ENCODE results near the gene USP40.

Gene USP40

DNA sequence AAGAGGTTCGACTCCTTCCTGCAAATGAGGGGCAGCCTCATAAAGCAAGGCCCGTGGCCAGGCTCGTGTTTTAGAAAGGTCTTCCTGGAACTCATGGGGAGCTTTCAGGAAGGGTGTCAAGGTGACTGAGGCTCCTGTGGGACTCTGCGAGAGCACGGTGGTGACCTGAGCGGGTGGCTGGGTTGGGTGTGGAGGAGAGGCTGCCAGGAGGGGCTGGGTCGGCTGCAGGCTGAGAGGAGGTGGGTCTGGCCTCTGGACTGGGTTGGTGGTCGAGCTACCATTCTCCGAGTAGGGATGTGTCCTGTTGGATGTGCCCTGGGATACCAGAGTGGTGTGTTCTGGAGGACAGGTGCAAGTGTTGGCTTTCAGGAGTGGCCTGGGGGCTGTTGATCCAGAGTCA lies 125.9 kb downstream of the USP40 start:
- H3K9me3 ChIP-seq (ENCODE audit: control insufficient read depth, insufficient read depth, low read depth, low read length): no peaks in the 10 kb centered on the region
- H3K36me3 ChIP-seq (ENCODE audit: control insufficient read depth in 2 of 2, insufficient read depth in 1 of 2, low read length in 2 of 2): peaks cover 0 to 70% of the 10 kb centered on the region in 2 experiments; a peak in 1 of 3 replicates
- H3K4me1 ChIP-seq (ENCODE audit: control insufficient read depth, insufficient read depth, low read length): no peaks in the 10 kb centered on the region
- ChIA-PET CTCF (interaction anchor here (0.6 kb wide), 1 partner anchor 8 kb away, joined by 3 read pairs; no protein-coding TSS in a partner anchor), POLR2A (no interaction called here)
- TF ChIP-seq ZEB2 (tag by site-specific recombination; IDR thresholded peaks at IDR 0.05) (no peak), EGR2 (tag by site-specific recombination; IDR thresholded peaks at IDR 0.05; ENCODE audit: low read depth) (no peak), HOXD13 (CRISPR knock-in tag; IDR thresholded peaks at IDR 0.05; ENCODE audit: borderline replicate concordance) (no peak), WT1 (tag by site-specific recombination; IDR thresholded peaks at IDR 0.05) (no peak), ZNF133 (tag by site-specific recombination; IDR thresholded peaks at IDR 0.05) (no peak), ZNF23 (tag by site-specific recombination; IDR thresholded peaks at IDR 0.05; ENCODE audit: borderline replicate concordance) (no peak), ZNF707 (tag by site-specific recombination; IDR thresholded peaks at IDR 0.05) (no peak), KLF8 (tag by site-specific recombination; IDR thresholded peaks at IDR 0.05) (no peak), ZNF521 (tag by site-specific recombination; IDR thresholded peaks at IDR 0.05) (no peak), ZNF16 (tag by site-specific recombination; IDR thresholded peaks at IDR 0.05; ENCODE audit: low read depth) (no peak), ZNF121 (tag by site-specific recombination; IDR thresholded peaks at IDR 0.05) (no peak), IKZF3 (tag by site-specific recombination; IDR thresholded peaks at IDR 0.05) (no peak), ZFP69B (tag by site-specific recombination; IDR thresholded peaks at IDR 0.05) (no peak)
- TF ChIP-seq, protein P1, sequence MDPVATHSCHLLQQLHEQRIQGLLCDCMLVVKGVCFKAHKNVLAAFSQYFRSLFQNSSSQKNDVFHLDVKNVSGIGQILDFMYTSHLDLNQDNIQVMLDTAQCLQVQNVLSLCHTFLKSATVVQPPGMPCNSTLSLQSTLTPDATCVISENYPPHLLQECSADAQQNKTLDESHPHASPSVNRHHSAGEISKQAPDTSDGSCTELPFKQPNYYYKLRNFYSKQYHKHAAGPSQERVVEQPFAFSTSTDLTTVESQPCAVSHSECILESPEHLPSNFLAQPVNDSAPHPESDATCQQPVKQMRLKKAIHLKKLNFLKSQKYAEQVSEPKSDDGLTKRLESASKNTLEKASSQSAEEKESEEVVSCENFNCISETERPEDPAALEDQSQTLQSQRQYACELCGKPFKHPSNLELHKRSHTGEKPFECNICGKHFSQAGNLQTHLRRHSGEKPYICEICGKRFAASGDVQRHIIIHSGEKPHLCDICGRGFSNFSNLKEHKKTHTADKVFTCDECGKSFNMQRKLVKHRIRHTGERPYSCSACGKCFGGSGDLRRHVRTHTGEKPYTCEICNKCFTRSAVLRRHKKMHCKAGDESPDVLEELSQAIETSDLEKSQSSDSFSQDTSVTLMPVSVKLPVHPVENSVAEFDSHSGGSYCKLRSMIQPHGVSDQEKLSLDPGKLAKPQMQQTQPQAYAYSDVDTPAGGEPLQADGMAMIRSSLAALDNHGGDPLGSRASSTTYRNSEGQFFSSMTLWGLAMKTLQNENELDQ (tag by site-specific recombination; IDR thresholded peaks at IDR 0.05; ENCODE audit: low read depth): no peak
- TF ChIP-seq, protein P2, sequence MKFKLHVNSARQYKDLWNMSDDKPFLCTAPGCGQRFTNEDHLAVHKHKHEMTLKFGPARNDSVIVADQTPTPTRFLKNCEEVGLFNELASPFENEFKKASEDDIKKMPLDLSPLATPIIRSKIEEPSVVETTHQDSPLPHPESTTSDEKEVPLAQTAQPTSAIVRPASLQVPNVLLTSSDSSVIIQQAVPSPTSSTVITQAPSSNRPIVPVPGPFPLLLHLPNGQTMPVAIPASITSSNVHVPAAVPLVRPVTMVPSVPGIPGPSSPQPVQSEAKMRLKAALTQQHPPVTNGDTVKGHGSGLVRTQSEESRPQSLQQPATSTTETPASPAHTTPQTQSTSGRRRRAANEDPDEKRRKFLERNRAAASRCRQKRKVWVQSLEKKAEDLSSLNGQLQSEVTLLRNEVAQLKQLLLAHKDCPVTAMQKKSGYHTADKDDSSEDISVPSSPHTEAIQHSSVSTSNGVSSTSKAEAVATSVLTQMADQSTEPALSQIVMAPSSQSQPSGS (tag by site-specific recombination; IDR thresholded peaks at IDR 0.05; ENCODE audit: low read depth): no peak
- TF ChIP-seq, protein P3, sequence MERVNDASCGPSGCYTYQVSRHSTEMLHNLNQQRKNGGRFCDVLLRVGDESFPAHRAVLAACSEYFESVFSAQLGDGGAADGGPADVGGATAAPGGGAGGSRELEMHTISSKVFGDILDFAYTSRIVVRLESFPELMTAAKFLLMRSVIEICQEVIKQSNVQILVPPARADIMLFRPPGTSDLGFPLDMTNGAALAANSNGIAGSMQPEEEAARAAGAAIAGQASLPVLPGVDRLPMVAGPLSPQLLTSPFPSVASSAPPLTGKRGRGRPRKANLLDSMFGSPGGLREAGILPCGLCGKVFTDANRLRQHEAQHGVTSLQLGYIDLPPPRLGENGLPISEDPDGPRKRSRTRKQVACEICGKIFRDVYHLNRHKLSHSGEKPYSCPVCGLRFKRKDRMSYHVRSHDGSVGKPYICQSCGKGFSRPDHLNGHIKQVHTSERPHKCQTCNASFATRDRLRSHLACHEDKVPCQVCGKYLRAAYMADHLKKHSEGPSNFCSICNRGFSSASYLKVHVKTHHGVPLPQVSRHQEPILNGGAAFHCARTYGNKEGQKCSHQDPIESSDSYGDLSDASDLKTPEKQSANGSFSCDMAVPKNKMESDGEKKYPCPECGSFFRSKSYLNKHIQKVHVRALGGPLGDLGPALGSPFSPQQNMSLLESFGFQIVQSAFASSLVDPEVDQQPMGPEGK (tag by site-specific recombination; IDR thresholded peaks at IDR 0.05): no peak
- TF ChIP-seq, protein P4, sequence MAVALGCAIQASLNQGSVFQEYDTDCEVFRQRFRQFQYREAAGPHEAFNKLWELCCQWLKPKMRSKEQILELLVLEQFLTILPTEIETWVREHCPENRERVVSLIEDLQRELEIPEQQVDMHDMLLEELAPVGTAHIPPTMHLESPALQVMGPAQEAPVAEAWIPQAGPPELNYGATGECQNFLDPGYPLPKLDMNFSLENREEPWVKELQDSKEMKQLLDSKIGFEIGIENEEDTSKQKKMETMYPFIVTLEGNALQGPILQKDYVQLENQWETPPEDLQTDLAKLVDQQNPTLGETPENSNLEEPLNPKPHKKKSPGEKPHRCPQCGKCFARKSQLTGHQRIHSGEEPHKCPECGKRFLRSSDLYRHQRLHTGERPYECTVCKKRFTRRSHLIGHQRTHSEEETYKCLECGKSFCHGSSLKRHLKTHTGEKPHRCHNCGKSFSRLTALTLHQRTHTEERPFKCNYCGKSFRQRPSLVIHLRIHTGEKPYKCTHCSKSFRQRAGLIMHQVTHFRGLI (tag by site-specific recombination; IDR thresholded peaks at IDR 0.05): no peak
- H3K4me3 ChIP-seq (ENCODE audit: low read depth, low read length): no peak overlapping the region
- no peak overlapping the region for H3K27ac ChIP-seq (ENCODE audit: extremely low read depth, low read depth, low read length)

DNA sequence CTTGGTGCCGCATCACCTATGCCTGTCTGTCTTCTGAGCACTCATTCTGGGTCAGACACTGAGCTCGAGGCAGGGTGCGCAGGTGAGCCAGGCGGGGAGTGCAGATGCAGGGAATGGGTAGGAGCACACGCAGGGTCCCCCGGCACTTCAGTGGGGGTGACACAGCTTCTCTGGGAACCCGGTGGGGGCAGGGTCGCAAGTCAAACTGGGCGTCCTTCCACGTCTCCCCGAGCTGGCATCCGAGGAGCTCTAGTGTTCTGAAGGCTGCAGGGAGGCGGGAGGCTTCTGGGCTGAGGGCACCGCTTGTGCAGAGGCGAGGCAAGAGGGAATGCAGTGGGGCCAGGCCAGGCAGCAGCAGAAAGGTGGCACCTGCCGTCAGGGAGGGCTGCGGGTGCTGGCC lies 126.3 kb downstream of the USP40 start:
- Histone ChIP-seq H3K9me3 (ENCODE audit: control insufficient read depth, insufficient read depth, low read depth, low read length) (no peaks in the 10 kb centered on the region), H3K4me3 (ENCODE audit: low read depth, low read length) (no peak overlapping the region), H3K4me1 (ENCODE audit: control insufficient read depth, insufficient read depth, low read length) (no peaks in the 10 kb centered on the region), H3K36me3 (ENCODE audit: control insufficient read depth in 2 of 2, insufficient read depth in 1 of 2, low read length in 2 of 2) (peaks cover 0 to 70% of the 10 kb centered on the region in 2 experiments; a peak in 1 of 3 replicates), H3K27ac (ENCODE audit: extremely low read depth, low read depth, low read length) (no peak overlapping the region)
- POLR2A ChIA-PET: no interaction called here
- CTCF ChIA-PET: interaction anchor here (0.6 kb wide), 1 partner anchor 9 kb away, joined by 3 read pairs; no protein-coding TSS in a partner anchor
- TF ChIP-seq ZNF747 (tag by site-specific recombination; IDR thresholded peaks at IDR 0.05) (no peak), ZFHX2 (tag by site-specific recombination; conservative IDR thresholded peaks at IDR 0.05) (no peak), ZNF274 (IDR thresholded peaks at IDR 0.05; ENCODE audit: low read length) (no peak), ZNF274 (tag by site-specific recombination; IDR thresholded peaks at IDR 0.05; ENCODE audit: borderline replicate concordance) (no peak), REPIN1 (tag by site-specific recombination; IDR thresholded peaks at IDR 0.05; ENCODE audit: low read depth) (no peak), ZNF776 (tag by site-specific recombination; IDR thresholded peaks at IDR 0.05; ENCODE audit: borderline replicate concordance) (no peak)
- TF ChIP-seq, protein P5, sequence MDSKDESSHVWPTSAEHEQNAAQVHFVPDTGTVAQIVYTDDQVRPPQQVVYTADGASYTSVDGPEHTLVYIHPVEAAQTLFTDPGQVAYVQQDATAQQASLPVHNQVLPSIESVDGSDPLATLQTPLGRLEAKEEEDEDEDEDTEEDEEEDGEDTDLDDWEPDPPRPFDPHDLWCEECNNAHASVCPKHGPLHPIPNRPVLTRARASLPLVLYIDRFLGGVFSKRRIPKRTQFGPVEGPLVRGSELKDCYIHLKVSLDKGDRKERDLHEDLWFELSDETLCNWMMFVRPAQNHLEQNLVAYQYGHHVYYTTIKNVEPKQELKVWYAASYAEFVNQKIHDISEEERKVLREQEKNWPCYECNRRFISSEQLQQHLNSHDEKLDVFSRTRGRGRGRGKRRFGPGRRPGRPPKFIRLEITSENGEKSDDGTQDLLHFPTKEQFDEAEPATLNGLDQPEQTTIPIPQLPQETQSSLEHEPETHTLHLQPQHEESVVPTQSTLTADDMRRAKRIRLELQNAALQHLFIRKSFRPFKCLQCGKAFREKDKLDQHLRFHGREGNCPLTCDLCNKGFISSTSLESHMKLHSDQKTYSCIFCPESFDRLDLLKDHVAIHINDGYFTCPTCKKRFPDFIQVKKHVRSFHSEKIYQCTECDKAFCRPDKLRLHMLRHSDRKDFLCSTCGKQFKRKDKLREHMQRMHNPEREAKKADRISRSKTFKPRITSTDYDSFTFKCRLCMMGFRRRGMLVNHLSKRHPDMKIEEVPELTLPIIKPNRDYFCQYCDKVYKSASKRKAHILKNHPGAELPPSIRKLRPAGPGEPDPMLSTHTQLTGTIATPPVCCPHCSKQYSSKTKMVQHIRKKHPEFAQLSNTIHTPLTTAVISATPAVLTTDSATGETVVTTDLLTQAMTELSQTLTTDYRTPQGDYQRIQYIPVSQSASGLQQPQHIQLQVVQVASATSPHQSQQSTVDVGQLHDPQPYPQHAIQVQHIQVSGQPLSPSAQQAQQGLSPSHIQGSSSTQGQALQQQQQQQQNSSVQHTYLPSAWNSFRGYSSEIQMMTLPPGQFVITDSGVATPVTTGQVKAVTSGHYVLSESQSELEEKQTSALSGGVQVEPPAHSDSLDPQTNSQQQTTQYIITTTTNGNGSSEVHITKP (tag by site-specific recombination; IDR thresholded peaks at IDR 0.05): no peak
- TF ChIP-seq, protein P6, sequence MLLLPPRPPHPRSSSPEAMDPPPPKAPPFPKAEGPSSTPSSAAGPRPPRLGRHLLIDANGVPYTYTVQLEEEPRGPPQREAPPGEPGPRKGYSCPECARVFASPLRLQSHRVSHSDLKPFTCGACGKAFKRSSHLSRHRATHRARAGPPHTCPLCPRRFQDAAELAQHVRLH (tag by site-specific recombination; IDR thresholded peaks at IDR 0.05): no peak

All from HEK293 (cell line).